GDM1 (cell line): Measurements from ENCODE around the gene FXR1.
A peak's percentile ranks its signal among the peaks of the same experiment; 100 is the strongest.
"Not testable (repeated sequence)": the region's sequence is repeated elsewhere in the genome, so short reads cannot be mapped to it uniquely, and the experiment has no call there.

Experiments
- DNase-seq: peaks from one replicate; lab custom pipeline; 2025; lab: John Stamatoyannopoulos, UW

The FXR1 gene

DNA sequence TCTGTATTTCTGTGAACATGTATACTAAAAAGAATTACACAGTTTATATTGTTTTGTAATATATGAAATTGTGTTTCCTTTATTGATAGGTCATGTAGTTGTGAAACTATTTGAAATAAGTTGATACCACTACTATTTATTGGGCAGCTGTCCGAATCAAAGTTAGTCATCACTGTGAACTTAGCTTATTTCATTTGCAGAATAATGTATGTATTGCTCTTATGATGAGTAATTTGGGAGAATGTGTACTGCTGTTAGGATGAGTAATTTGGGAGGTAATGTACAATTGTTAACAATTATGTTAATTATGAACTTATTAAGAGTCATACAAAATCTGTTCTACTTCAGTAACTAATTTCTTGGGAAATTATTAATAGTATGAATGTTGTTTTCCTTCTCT lies 22.2 kb downstream of the FXR1 start:
- no peak for DNase-seq

- no peak for DNase-seq
These were observed 28.4 kb downstream of the FXR1 start for GRCh38 chr3:180940826-180941225.

DNA sequence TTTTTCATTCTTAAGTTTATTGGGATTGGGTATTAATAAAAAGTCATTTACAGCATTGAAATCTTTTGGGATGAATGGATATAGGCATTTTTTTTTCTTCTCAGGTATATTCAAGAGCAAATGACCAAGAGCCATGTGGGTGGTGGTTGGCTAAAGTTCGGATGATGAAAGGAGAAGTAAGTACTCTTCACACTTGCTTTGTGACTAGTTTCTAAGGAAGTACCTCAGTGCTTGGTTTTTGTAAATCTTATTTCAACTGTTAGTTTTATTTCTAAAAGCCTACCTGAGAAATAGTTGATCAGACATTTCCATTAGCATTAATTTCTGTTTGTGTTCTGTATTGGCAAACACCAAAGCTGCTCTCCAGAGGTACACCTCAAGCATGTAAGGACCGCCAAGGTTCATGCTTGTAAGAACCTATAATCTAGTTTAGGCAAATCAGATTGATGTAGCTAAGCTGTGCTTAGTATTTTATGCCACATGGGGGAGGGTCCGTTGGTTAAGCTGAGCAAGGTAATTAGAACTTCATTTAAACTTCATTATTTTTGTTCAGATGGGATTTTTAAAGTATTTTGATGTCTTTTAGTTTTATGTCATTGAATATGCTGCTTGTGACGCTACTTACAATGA lies 35.4 kb downstream of the FXR1 start:
- DNase-seq, result no peak

- DNase-seq, result no peak
These were observed 47.2 kb downstream of the FXR1 start for GRCh38 chr3:180959691-180960090.

- no peak for DNase-seq
These were observed 48.6 kb downstream of the FXR1 start for GRCh38 chr3:180961087-180961486.

- no peak for DNase-seq
These were observed 49.1 kb downstream of the FXR1 start for GRCh38 chr3:180961552-180961951.

GRCh38 chr3:180962530-180962929 lies 50.1 kb downstream of the FXR1 start:
- no peak for DNase-seq

DNA sequence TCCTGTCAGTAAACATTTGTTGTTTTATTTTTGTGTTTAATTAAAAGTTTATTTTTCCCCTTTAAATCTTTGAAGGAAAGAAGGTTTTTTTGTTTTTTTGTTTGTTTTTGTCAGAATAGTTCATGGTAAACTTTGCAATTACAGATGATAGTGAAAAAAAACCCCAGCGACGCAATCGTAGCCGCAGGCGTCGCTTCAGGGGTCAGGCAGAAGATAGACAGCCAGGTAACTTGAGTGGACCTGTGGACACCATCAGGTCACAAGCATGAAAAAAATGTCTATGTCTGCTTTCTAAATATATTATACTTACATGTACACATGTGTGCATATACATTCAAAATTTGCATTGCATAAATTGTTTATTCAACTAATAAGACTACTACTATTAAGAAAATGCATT lies 58.5 kb downstream of the FXR1 start:
- DNase-seq, result no peak

- DNase-seq, result no peak
These were observed 61.1 kb downstream of the FXR1 start for GRCh38 chr3:180973543-180973942.

- DNase-seq, result no peak
These were observed 61.8 kb downstream of the FXR1 start for GRCh38 chr3:180974286-180974685.

GRCh38 chr3:180977498-180977897 lies 65.0 kb downstream of the FXR1 start:
- no peak for DNase-seq

GRCh38 chr3:180979961-180980360 lies 67.5 kb downstream of the FXR1 start:
- DNase-seq, result no peak

GRCh38 chr3:180980611-180981010 lies 68.1 kb downstream of the FXR1 start:
- no peak for DNase-seq

DNA sequence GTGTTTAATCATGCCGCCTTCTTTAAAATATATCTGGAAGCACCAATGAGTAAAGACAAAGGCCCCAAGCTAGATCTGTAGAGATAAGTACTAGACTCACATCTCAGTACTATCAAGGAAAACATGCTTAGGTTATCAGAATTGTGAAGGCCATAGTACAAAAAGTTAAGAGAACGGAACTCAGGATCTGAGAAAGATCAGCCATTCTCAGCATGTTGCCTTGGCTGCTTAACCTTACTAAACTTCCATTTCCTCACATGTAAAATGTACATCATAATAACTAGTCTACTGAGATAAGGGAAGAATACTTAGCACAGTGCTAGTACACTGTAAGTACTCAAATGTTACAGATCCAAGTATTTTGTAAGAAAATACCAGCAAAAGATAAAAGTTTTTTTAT lies 69.4 kb downstream of the FXR1 start:
- DNase-seq, result no peak

- DNase-seq, result no peak
These were observed 70.7 kb downstream of the FXR1 start for GRCh38 chr3:180983136-180983535.

DNA sequence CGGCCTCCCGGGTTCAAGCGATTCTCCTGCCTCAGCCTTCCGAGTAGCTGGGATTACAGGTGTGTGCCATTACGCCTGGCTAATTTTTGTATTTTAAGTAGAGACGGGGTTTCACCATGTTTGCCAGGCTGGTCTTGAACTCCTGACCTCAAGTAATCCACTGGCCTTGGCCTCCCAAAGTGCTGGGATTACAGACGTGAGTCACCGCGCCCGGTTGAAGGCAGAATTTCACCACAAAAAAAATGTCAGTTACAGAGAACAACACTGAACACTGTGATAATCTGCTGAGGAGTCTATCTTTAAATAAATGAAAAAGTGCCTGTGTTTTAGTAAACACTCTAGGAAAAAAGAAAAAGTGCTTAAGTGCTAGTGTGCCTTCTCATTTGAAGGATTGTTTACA lies 73.9 kb downstream of the FXR1 start:
- DNase-seq, result not testable (repeated sequence)

DNA sequence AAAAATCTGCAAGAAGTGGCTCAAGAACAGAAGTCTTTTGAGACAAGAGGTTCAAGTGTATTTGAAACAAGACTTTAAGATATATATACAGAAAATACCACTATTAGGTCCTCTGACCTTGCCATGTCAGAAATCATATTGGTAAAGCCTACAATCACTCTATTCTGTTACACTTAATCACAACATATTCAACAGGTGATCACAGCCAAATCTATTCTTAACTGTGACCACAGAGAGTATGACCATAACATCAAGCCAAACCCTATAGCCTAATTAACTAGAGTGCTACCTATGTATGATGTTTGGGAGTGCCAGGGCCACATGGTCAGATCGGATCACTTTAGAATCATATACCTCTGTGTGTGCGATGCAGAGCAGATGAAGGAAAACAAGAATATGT lies 74.9 kb downstream of the FXR1 start:
- no peak for DNase-seq

GRCh38 chr3:180989291-180990163 lies 77.1 kb downstream of the FXR1 start, which contains the start of gene DNAJC19:
DNAJC19 (minus strand) TSS chr3:180989736; CDS start chr3:180989602, 134 bp downstream.
- DNase-seq, result peak; percentile 90

DNA sequence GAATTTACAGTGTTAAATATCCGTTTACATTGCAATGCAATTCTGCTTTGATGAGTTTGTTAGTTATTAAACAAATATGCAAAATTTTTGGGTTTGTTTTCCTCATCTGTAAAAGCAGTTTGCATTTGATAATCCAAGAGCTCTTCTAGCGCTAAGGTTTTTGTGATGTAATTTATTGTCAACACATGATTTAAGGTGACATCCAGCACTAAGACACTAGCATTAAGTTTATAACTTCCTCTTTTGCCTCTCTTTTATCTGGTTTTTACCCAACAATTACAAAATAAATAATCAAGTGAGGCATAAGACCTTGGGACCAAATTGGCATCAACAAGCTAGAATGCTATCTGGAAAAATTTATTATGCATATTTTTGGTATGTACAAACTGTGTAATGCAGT lies 78.0 kb downstream of the FXR1 start:
- no peak for DNase-seq

DNA sequence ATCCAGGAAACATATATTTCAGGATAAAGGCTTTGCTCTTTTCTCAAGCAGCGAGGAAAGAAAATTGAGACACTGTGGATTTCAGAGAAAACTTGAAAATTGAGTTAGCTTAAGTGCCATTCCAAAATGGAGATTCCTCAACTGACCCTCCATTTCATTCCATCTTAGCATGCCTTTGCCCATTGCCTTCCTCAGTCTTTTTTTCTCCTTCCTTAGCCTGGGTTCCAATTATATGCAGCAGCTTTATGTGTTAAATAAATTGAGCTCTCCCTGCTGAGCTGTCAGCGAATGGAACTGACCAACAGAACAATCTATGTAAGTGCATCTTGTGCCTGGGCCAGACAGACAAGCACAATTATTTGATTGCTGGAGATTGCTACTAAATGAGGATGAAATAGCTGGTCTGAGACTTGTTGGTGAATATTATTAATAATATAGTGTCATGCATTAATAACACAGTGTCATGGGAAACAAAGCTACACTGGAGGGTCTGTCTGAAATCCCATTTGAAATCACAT lies 84.0 kb downstream of the FXR1 start:
- no peak for DNase-seq

DNA sequence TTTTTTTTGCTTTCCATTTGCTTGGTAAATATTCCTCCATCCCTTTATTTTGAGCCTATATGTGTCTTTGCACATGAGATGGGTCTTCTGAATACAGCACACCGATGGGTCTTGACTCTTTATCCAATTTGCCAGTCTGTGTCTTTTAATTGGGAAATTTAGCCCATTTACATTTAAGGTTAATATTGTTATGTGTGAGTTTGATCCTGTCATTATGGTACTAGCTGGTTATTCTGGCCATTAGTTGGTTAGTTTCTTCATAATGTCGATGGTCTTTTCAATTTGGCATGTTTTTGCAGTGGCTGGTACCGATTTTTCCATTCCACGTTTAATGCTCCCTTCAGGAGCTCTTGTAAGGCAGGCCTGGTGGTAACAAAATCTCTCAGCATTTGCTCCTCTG lies 89.9 kb downstream of the FXR1 start:
- not testable (repeated sequence) for DNase-seq

- not testable (repeated sequence) for DNase-seq
These were observed 91.0 kb downstream of the FXR1 start for GRCh38 chr3:181003469-181003868.

- no peak for DNase-seq
These were observed 94.1 kb downstream of the FXR1 start for GRCh38 chr3:181006541-181006940.
